Retinal pigment epithelial cell (primary cell): ENCODE results near the gene MGARP.

Experiments
- DNase-seq: peaks from one replicate; pipeline ENCODE4 v3.0.0-alpha.2; 2010; ENCODE audit warnings: low read depth
- H3K4me3 ChIP-seq: 2 replicates; pipeline ENCODE4 v1.5.1; 2011; ENCODE audit warnings: mild to moderate bottlenecking, low read length, control low read depth, moderate library complexity
- CTCF ChIP-seq: conservative IDR thresholded peaks from 2 replicates; pipeline ENCODE4 v1.5.1; 2011; ENCODE audit warnings: low read depth, low read length, control low read depth, inconsistent platforms

Gene MGARP

GRCh38 chr4:139253713-139254112, 26.3 kb downstream of the MGARP start:
- peak; percentile 12 for DNase-seq
- no peak for TF ChIP-seq CTCF
- no peak overlapping the region for H3K4me3 ChIP-seq

DNA sequence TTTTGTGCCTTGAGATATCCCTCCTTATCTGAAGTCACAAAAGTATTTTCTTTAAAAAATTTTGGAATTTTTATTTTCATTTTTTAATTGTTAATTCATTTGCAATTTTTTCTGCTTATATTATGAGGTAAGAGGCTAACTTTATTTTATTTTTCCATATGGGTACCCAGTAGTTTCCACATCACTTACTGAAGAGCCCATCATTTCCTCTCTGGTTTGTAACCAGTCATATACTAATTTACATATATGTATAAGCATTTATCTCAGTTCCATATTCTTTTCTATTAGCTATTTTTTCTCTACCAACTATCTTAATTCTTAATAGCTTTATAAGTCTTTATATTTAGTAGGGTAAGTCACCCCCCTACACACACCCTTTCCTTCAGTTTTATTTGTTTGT, 27.0 kb downstream of the MGARP start:
- H3K4me3 ChIP-seq: no peak overlapping the region
- TF ChIP-seq CTCF: no peak
- DNase-seq: no peak

DNA sequence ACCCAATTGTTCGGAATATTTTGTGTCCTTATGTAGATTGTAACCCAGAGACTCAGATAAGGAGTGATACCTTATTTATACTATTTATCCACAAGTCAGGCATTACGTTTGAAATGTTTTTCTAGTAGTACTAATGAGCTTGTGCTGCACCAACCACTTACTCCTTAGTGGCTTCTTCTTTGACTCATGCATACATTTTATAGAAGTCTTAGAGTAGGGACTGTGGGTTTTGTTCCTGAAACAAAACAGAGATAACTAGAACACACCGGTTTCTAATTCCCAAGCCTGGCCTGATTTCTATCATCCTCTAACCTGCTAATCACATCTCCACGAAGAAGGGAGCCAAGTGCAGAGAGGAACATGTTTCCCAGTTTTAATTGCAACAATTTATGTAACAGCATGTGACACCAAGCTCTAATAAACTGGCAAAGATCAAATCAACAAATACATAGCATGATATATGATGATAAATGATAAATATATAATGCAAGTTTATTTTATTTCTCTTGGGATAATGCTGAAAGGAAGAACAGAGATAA, 32.3 kb downstream of the MGARP start:
- TF ChIP-seq CTCF: no peak
- no peak overlapping the region for H3K4me3 ChIP-seq
- DNase-seq: no peak

DNA sequence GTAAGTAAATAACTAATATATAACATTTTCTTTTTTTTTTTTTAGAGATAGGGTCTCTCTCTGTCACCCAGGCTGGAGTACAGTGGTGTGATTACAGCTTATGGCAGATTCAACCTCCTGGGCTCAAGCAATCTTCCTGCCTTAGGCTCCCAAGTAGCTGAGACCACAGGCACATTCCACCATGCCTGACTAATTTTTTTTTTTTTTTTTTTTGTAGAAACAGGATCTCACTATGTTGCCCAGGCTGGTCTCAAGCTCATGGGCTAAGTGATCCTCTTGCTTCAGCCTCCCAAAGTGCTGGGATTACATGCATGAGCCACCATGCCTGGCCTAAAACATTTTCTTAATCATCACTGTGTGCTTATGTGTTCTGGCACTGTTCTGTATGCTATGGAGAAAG, 32.8 kb downstream of the MGARP start:
- DNase-seq: no peak
- H3K4me3 ChIP-seq: no peak overlapping the region
- no peak for TF ChIP-seq CTCF

- no peak for TF ChIP-seq CTCF
- H3K4me3 ChIP-seq: no peak overlapping the region
- DNase-seq: no peak
Observed at GRCh38 chr4:139246166-139246565, 33.9 kb downstream of the MGARP start.

GRCh38 chr4:139245590-139245989, 34.4 kb downstream of the MGARP start:
- TF ChIP-seq CTCF: no peak
- no peak for DNase-seq

GRCh38 chr4:139243448-139244365, 36.3 kb downstream of the MGARP start:
- DNase-seq: peak; percentile 74
- TF ChIP-seq CTCF: no peak
- no peak overlapping the region for H3K4me3 ChIP-seq

More at GRCh38 chr4:139245590-139245989, 34.4 kb downstream of the MGARP start:
- no peak overlapping the region for H3K4me3 ChIP-seq
